ENCODE results near the gene LAMA5. TPM values are rescaled to one million over a fixed set of nuclear protein-coding genes. Genes with fewer than 3 reads are reported as not detected.
A peak's percentile ranks its signal among the peaks of the same experiment; 100 is the strongest.

LAMA5 gene
- total RNA-seq, 1 experiment from 2014 or later = 321 TPM

DNA sequence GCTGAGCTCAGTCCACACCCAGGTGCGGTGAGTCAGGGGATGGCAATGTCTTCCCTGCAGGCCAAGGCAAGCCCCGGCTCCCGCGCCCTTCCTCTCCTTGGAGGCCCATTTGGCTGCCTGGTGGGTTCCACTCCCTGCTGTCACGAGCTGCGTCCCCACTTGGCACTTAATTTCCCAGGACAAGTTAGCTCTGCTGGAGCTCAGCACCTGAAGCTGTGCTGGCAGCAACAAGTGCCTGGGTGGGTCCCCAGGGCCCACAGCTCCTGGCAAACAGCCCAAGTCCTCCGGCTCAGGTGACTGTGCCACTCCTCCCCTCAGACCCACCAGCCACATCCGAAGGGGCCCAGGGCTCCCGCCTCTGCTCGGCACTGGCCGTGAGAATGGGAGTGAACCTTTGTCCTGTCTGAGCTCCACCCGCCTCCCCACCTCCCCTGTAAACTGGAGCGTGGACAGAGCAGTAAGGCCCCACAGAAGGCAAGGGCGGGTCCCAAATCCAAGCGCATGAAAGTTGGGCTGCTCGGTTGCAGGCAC, 16.9 kb downstream of the LAMA5 start (continued):
- TF ChIP-seq EZH2phosphoT487 (IDR thresholded peaks at IDR 0.05; ENCODE audit: borderline replicate concordance) (no peak), SRF (IDR thresholded peaks at IDR 0.05; ENCODE audit: low read depth) (no peak), EGR1 (IDR thresholded peaks at IDR 0.05; ENCODE audit: low read depth) (no peak), ATF3 (IDR thresholded peaks at IDR 0.05) (no peak), EZH2 (IDR thresholded peaks at IDR 0.05) (no peak), FOSL1 (IDR thresholded peaks at IDR 0.05; ENCODE audit: low read depth) (no peak), CTCF (IDR thresholded peaks at IDR 0.05 in 2 of 3, conservative IDR thresholded peaks at IDR 0.05 in 1 of 3; ENCODE audit: borderline replicate concordance in 1 of 3, insufficient read depth in 1 of 3, low read depth in 2 of 3, low read length in 2 of 3) (no peak), RAD21 (IDR thresholded peaks at IDR 0.05; ENCODE audit: low read depth) (no peak), POLR2A (IDR thresholded peaks at IDR 0.05; ENCODE audit: borderline replicate concordance, extremely low read depth, insufficient read depth, insufficient read length) (no peak), ZNF274 (IDR thresholded peaks at IDR 0.05; ENCODE audit: low read depth, low read length) (no peak), TCF7L2 (IDR thresholded peaks at IDR 0.05; ENCODE audit: borderline replicate concordance, extremely low read depth, insufficient read depth, insufficient read length) (no peak), CBX3 (IDR thresholded peaks at IDR 0.05; ENCODE audit: low read depth) (no peak), POLR2AphosphoS5 (IDR thresholded peaks at IDR 0.05; ENCODE audit: low read depth, low read length) (peak; percentile 51; the same call in 1 of the 2 replicates)
- TF ChIP-seq, protein P1, sequence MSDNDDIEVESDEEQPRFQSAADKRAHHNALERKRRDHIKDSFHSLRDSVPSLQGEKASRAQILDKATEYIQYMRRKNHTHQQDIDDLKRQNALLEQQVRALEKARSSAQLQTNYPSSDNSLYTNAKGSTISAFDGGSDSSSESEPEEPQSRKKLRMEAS (IDR thresholded peaks at IDR 0.05) = no peak
